A673 (cell line): Measurements from ENCODE around the gene MALAT1. TPM values are rescaled to one million over a fixed set of nuclear protein-coding genes. Genes with fewer than 3 reads are reported as not detected.
"Not testable (repeated sequence)": the region's sequence is repeated elsewhere in the genome, so short reads cannot be mapped to it uniquely, and the experiment has no call there.

ENCODE experiments used
- Bru-seq: library from RNA; stranded (reverse); fragments of 400-500 nt; gene quantifications from one replicate; lab custom pipeline; 2021; lab: Mats Ljungman, UMichigan
- BruChase-seq, 2 experiments: library from RNA; stranded (reverse); fragments of 400-500 nt; gene quantifications; one replicate each; lab custom pipeline; 2021; lab: Mats Ljungman, UMichigan
- BruUV-seq: library from RNA; stranded (reverse); fragments of 400-500 nt; replicated peaks from 2 replicates; lab custom pipeline; 2021; lab: Mats Ljungman, UMichigan
- CTCF ChIA-PET: fragments of 300-600 bp; sonication (Branson Sonifier 250); formaldehyde crosslinking; loops from one replicate; lab custom pipeline; 2022; ENCODE audit warnings: antibody characterized with exemption; lab: Charles Lee
- POLR2A ChIA-PET: fragments of 300-600 bp; sonication (Branson Sonifier 250); formaldehyde crosslinking; loops from one replicate; lab custom pipeline; 2022; ENCODE audit warnings: antibody characterized with exemption; ENCODE audit not compliant: low non-redundant PET; lab: Charles Lee
- DNase-seq: peaks from one replicate; pipeline ENCODE4 v3.0.0-alpha.2; 2015; ENCODE audit warnings: low spot score
- H3K27ac ChIP-seq: fragments of 200-600 bp; sonication (generic); 2 replicates; pipeline ENCODE4 v1.5.1; 2016; ENCODE audit warnings: mixed run types, low read depth, mild to moderate bottlenecking, mixed read lengths, antibody characterized with exemption, low read length; ENCODE audit not compliant: poor library complexity, severe bottlenecking
- H3K27me3 ChIP-seq: fragments of 200-600 bp; sonication (generic); replicated peaks from 2 replicates; pipeline ENCODE4 v1.6.1; 2017; ENCODE audit warnings: mixed run types, low read depth, mild to moderate bottlenecking, mixed read lengths, antibody characterized with exemption, low read length; ENCODE audit not compliant: insufficient read depth, poor library complexity
- H3K36me3 ChIP-seq: fragments of 200-600 bp; sonication (generic); 2 replicates; pipeline ENCODE4 v1.6.1; 2016; ENCODE audit warnings: mixed run types, mild to moderate bottlenecking, mixed read lengths, antibody characterized with exemption, low read length; ENCODE audit not compliant: insufficient read depth, poor library complexity, severe bottlenecking
- H3K4me1 ChIP-seq: fragments of 200-600 bp; sonication (generic); 2 replicates; pipeline ENCODE4 v1.6.1; 2017; ENCODE audit warnings: mixed run types, mild to moderate bottlenecking, mixed read lengths, antibody characterized with exemption, low read length; ENCODE audit not compliant: insufficient read depth, poor library complexity, severe bottlenecking
- H3K4me3 ChIP-seq: fragments of 200-600 bp; sonication (generic); 2 replicates; pipeline ENCODE4 v1.5.1; 2016; ENCODE audit warnings: low read depth, mixed run types, mild to moderate bottlenecking, mixed read lengths, low read length; ENCODE audit not compliant: poor library complexity, severe bottlenecking
- H3K9me3 ChIP-seq: fragments of 200-600 bp; sonication (generic); 2 replicates; pipeline ENCODE4 v1.6.1; 2016; ENCODE audit warnings: mixed run types, low read depth, mild to moderate bottlenecking, mixed read lengths, antibody characterized with exemption, low read length; ENCODE audit not compliant: poor library complexity, severe bottlenecking
- EZH2 ChIP-seq: fragments of 200-600 bp; sonication (generic); IDR thresholded peaks from 2 replicates; pipeline ENCODE4 v1.6.1; 2017; ENCODE audit warnings: borderline replicate concordance, low read depth, mild to moderate bottlenecking, mixed read lengths, antibody characterized with exemption, low read length; ENCODE audit not compliant: poor library complexity, severe bottlenecking
- intact Hi-C: fragments of 100-400 bp; cut with micrococcal nuclease; formaldehyde crosslinking; loops from one replicate; pipeline ENCODE4 v1.10.0; 2022; ENCODE audit not compliant: unreplicated experiment
- long read RNA-seq: library from polyadenylated mRNA; stranded (forward); transcript quantifications from one replicate; pipeline ENCODE4 v2.0.0, GENCODE V29; 2022
- total RNA-seq: library from RNA; stranded (reverse); gene quantifications from 2 replicates; pipeline ENCODE4 v1.2.3, GENCODE V29; 2021
- TF ChIP-seq, protein P1 (sequence below): fragments of 300-800, 200-600 bp; sonication (generic); conservative IDR thresholded peaks from 2 replicates; pipeline ENCODE4 v1.5.1; 2017; ENCODE audit warnings: low read depth, mild to moderate bottlenecking, antibody characterized with exemption, low read length, moderate library complexity, mixed read lengths

The MALAT1 gene
- total RNA-seq (4,586 and 4,701 TPM in 2 replicates), Bru-seq, nascent RNA (percentile 100 among the genes with signal in this experiment), BruChase-seq, experiment 1, labeled RNA remaining after a 2-hour chase (percentile 100 among the genes with signal in this experiment), BruChase-seq, experiment 2, labeled RNA remaining after a 6-hour chase (percentile 100 among the genes with signal in this experiment)
- long read RNA-seq, full-length matches to known transcripts, result 129 of 132 reads
- long read RNA-seq, partial matches to known transcripts, result 1 of 132 reads
- long read RNA-seq, other reads (novel, unspliced or antisense), result 2 of 132 reads

DNA sequence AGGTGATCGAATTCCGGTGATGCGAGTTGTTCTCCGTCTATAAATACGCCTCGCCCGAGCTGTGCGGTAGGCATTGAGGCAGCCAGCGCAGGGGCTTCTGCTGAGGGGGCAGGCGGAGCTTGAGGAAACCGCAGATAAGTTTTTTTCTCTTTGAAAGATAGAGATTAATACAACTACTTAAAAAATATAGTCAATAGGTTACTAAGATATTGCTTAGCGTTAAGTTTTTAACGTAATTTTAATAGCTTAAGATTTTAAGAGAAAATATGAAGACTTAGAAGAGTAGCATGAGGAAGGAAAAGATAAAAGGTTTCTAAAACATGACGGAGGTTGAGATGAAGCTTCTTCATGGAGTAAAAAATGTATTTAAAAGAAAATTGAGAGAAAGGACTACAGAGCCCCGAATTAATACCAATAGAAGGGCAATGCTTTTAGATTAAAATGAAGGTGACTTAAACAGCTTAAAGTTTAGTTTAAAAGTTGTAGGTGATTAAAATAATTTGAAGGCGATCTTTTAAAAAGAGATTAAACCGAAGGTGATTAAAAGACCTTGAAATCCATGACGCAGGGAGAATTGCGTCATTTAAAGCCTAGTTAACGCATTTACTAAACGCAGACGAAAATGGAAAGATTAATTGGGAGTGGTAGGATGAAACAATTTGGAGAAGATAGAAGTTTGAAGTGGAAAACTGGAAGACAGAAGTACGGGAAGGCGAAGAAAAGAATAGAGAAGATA, at the start of gene MALAT1:
Gene MALAT1, plus strand, starts transcription at position 69 of the 736 bp plus-strand sequence.
- no peak for TF ChIP-seq EZH2
- TF ChIP-seq, protein P1, sequence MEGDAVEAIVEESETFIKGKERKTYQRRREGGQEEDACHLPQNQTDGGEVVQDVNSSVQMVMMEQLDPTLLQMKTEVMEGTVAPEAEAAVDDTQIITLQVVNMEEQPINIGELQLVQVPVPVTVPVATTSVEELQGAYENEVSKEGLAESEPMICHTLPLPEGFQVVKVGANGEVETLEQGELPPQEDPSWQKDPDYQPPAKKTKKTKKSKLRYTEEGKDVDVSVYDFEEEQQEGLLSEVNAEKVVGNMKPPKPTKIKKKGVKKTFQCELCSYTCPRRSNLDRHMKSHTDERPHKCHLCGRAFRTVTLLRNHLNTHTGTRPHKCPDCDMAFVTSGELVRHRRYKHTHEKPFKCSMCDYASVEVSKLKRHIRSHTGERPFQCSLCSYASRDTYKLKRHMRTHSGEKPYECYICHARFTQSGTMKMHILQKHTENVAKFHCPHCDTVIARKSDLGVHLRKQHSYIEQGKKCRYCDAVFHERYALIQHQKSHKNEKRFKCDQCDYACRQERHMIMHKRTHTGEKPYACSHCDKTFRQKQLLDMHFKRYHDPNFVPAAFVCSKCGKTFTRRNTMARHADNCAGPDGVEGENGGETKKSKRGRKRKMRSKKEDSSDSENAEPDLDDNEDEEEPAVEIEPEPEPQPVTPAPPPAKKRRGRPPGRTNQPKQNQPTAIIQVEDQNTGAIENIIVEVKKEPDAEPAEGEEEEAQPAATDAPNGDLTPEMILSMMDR, result no peak
- H3K27me3 ChIP-seq, result no peaks in the 10 kb centered on the region
- H3K9me3 ChIP-seq, result no peaks in the 10 kb centered on the region
- H3K36me3 ChIP-seq, result peaks cover 46% of the 10 kb centered on the region
- H3K4me3 ChIP-seq, result peak within 1 kb of the TSS; percentile 85
- intact Hi-C loops, result no loop called here
- CTCF ChIA-PET, result no interaction called here
- H3K27ac ChIP-seq, result peak within 1 kb of the TSS; percentile 100
- DNase-seq, result peak; percentile 98
- BruUV-seq, result TSS peak; percentile 55
- POLR2A ChIA-PET, result interaction anchor here (0.5 to 3.2 kb wide), 21 partner anchors 7 to 1175 kb away, joined by 3 to 37 read pairs (median 5); partner anchors contain the start of gene NEAT1
- peaks cover 28% of the 10 kb centered on the region for H3K4me1 ChIP-seq

DNA sequence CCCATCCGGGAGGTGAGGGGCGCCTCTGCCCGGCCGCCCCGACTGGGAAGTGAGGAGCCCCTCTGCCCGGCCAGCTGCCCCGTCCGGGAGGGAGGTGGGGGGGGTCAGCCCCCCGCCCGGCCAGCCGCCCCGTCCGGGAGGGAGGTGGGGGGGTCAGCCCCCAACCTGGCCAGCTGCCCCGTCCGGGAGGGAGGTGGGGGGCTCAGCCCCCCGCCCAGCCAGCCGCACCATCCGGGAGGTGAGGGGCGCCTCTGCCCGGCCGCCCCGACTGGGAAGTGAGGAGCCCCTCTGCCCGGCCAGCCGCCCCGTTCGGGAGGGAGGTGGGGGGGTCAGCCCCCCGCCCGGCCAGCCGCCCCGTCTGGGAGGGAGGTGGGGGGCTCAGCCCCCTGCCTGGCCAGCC, 47.5 kb upstream of the MALAT1 start:
- H3K27me3 ChIP-seq, intact Hi-C loops, POLR2A ChIA-PET, CTCF ChIA-PET, BruUV-seq, H3K36me3 ChIP-seq, H3K27ac ChIP-seq, H3K4me3 ChIP-seq, DNase-seq, H3K9me3 ChIP-seq: not testable (repeated sequence)
- peaks cover 15% of the 10 kb centered on the region for H3K4me1 ChIP-seq

DNA sequence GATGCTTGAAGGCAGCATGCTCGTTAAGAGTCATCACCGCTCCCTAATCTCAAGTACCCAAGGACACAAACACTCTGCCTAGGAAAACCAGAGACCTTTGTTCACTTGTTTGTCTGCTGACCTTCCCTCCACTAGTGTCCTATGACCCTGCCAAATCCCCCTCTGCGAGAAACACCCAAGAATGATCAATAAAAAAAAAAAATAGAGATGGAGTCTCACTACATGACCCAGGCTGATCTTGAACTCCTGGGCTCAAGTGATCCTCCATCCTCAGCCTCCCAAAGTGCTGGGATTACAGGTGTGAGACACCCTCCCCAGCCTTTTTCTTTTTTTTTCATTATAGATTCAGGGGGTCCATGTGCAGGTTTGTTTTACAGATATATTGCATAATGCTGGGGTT, 46.6 kb upstream of the MALAT1 start:
- H3K4me3 ChIP-seq, DNase-seq, H3K9me3 ChIP-seq, BruUV-seq, H3K27ac ChIP-seq, H3K36me3 ChIP-seq, H3K27me3 ChIP-seq, intact Hi-C loops: not testable (repeated sequence)
- peaks cover 15% of the 10 kb centered on the region for H3K4me1 ChIP-seq
- ChIA-PET POLR2A (interaction anchor here (0.5 to 0.9 kb wide), 2 partner anchors 49 to 56 kb away, joined by 4 read pairs; no protein-coding TSS in a partner anchor), CTCF (interaction anchor here (0.5 kb wide), 1 partner anchor 58 kb away, joined by 3 read pairs; no protein-coding TSS in a partner anchor)

DNA sequence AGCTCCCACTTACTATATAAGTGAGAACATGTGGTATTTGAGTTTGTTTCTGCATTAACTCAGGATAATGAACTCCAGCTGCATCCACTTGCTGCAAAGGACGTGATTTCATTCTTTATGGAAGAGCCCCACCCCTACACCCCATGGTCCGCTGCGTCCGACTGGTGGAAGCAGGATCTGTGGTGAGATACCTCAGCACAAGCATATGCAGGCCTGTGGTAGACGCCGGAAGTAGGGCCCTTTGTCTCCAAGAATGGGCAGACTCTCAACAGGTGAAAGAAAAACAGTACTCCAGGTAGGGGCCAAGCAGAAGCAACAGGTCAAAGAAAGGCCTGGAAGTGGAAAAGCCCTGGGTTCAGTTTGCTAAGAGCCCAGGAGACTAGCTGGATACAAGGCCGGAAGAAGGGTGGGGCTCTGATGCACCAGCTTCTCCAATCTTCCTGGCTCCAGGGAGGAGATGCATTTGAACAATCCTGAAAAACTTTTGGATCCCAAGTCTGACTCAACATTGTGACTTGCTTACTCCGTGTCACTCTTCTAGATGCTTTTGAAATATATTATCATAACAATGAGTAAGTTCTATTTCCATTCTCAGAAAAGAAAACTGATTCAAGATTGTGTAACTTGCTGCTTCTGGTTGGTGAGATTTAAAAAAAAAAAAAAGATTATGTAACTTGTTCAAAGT, 45.9 kb upstream of the MALAT1 start:
- ChIA-PET POLR2A (interaction anchor here (0.5 to 0.9 kb wide), 3 partner anchors 48 to 56 kb away, joined by 3 to 4 read pairs (median 4); no protein-coding TSS in a partner anchor), CTCF (interaction anchor here (0.5 kb wide), 1 partner anchor 58 kb away, joined by 3 read pairs; no protein-coding TSS in a partner anchor)
- no peak overlapping the region for H3K4me3 ChIP-seq
- intact Hi-C loops, result no loop called here
- H3K27ac ChIP-seq, result peak overlapping the region; percentile 71
- no peak for TF ChIP-seq EZH2
- TF ChIP-seq, protein P1, result no peak
- H3K9me3 ChIP-seq, result no peaks in the 10 kb centered on the region
- H3K36me3 ChIP-seq, result no peaks in the 10 kb centered on the region
- no peaks in the 10 kb centered on the region for H3K27me3 ChIP-seq
- peaks cover 15% of the 10 kb centered on the region for H3K4me1 ChIP-seq
- DNase-seq, result peak; percentile 79
- BruUV-seq, result no TSS peak
